Measurements from ENCODE around the gene EEF2.

DNA sequence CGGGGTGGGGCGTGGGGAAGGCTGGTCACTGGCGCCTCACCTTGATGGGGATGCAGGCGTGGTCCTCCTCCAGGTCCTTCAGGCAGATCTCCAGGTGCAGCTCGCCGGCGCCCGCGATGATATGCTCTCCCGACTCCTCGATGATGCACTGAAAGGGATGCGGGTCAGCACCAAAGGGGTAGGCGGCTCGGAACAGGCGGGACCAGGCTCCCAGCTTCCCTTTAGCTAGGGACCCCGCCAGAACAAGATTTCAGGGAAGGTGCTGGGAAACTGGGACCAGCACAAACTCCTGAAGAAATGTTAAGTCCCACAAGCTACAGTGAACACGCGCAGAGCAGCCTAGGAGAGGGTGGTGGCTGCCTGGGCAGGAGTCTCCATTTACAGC lies 6.0 kb downstream of the EEF2 start:
- TF ChIP-seq RAD21 (conservative IDR thresholded peaks at IDR 0.05), result no peak
- TF ChIP-seq, protein P1, sequence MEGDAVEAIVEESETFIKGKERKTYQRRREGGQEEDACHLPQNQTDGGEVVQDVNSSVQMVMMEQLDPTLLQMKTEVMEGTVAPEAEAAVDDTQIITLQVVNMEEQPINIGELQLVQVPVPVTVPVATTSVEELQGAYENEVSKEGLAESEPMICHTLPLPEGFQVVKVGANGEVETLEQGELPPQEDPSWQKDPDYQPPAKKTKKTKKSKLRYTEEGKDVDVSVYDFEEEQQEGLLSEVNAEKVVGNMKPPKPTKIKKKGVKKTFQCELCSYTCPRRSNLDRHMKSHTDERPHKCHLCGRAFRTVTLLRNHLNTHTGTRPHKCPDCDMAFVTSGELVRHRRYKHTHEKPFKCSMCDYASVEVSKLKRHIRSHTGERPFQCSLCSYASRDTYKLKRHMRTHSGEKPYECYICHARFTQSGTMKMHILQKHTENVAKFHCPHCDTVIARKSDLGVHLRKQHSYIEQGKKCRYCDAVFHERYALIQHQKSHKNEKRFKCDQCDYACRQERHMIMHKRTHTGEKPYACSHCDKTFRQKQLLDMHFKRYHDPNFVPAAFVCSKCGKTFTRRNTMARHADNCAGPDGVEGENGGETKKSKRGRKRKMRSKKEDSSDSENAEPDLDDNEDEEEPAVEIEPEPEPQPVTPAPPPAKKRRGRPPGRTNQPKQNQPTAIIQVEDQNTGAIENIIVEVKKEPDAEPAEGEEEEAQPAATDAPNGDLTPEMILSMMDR (IDR thresholded peaks at IDR 0.05; ENCODE audit: poor library complexity, severe bottlenecking), result no peak
- no peak for TF ChIP-seq TAF1 (IDR thresholded peaks at IDR 0.05; ENCODE audit: low read depth)
- no peak for TF ChIP-seq EZH2 (IDR thresholded peaks at IDR 0.05; ENCODE audit: borderline replicate concordance, insufficient read depth, low read length, poor library complexity, severe bottlenecking)
- TF ChIP-seq POLR2AphosphoS5 (IDR thresholded peaks at IDR 0.05), result no peak
- TF ChIP-seq SMC3 (conservative IDR thresholded peaks at IDR 0.05; ENCODE audit: poor library complexity), result no peak
- TF ChIP-seq, protein P2, sequence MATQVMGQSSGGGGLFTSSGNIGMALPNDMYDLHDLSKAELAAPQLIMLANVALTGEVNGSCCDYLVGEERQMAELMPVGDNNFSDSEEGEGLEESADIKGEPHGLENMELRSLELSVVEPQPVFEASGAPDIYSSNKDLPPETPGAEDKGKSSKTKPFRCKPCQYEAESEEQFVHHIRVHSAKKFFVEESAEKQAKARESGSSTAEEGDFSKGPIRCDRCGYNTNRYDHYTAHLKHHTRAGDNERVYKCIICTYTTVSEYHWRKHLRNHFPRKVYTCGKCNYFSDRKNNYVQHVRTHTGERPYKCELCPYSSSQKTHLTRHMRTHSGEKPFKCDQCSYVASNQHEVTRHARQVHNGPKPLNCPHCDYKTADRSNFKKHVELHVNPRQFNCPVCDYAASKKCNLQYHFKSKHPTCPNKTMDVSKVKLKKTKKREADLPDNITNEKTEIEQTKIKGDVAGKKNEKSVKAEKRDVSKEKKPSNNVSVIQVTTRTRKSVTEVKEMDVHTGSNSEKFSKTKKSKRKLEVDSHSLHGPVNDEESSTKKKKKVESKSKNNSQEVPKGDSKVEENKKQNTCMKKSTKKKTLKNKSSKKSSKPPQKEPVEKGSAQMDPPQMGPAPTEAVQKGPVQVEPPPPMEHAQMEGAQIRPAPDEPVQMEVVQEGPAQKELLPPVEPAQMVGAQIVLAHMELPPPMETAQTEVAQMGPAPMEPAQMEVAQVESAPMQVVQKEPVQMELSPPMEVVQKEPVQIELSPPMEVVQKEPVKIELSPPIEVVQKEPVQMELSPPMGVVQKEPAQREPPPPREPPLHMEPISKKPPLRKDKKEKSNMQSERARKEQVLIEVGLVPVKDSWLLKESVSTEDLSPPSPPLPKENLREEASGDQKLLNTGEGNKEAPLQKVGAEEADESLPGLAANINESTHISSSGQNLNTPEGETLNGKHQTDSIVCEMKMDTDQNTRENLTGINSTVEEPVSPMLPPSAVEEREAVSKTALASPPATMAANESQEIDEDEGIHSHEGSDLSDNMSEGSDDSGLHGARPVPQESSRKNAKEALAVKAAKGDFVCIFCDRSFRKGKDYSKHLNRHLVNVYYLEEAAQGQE (IDR thresholded peaks at IDR 0.05; ENCODE audit: borderline replicate concordance), result no peak
- no peak for TF ChIP-seq EP300 (conservative IDR thresholded peaks at IDR 0.05; ENCODE audit: poor library complexity, severe bottlenecking)
- no peak for TF ChIP-seq MXI1 (conservative IDR thresholded peaks at IDR 0.05; ENCODE audit: poor library complexity, severe bottlenecking)

Measured in neural cell (in vitro differentiated cells).